Activated CD4-positive, alpha-beta memory T cell treated with anti-CD3 and anti-CD28 coated beads, Interleukin-2, amount 10 ng/mL, durations not matched to agents 7 days and 5 days (primary cell): ENCODE measurements around the gene PTGIS. TPM values are rescaled to one million over a fixed set of nuclear protein-coding genes. Genes with fewer than 3 reads are reported as not detected.

Experiments
- CTCF ChIA-PET: fragments of 350-600 bp; sonication (Branson Sonifier 250); formaldehyde crosslinking; loops from one replicate; lab custom pipeline; 2021; ENCODE audit warnings: antibody characterized with exemption, inconsistent platforms; lab: Charles Lee
- POLR2A ChIA-PET: fragments of 350-600 bp; sonication (Branson Sonifier 250); formaldehyde crosslinking; loops from one replicate; lab custom pipeline; 2021; ENCODE audit warnings: antibody characterized with exemption; lab: Charles Lee
- DNase-seq: peaks from one replicate; pipeline ENCODE4 v3.0.0-alpha.2; 2020
- H3K27ac Mint-ChIP-seq: one replicate; pipeline ENCODE4 v1.8.0; 2021; ENCODE audit warnings: mild to moderate bottlenecking, mixed read lengths
- H3K27me3 Mint-ChIP-seq: one replicate; pipeline ENCODE4 v1.8.0; 2021; ENCODE audit warnings: mixed read lengths
- H3K36me3 Mint-ChIP-seq: one replicate; pipeline ENCODE4 v1.8.0; 2021; ENCODE audit warnings: low read depth, mixed read lengths
- H3K4me1 Mint-ChIP-seq: one replicate; pipeline ENCODE4 v1.8.0; 2021; ENCODE audit warnings: mixed read lengths
- H3K4me3 Mint-ChIP-seq: one replicate; pipeline ENCODE4 v1.8.0; 2021; ENCODE audit warnings: mild to moderate bottlenecking, mixed read lengths
- H3K9me3 Mint-ChIP-seq: one replicate; pipeline ENCODE4 v1.8.0; 2021; ENCODE audit warnings: mixed read lengths
- total RNA-seq, 2 experiments: library from RNA; stranded (reverse); gene quantifications; one replicate each; pipeline ENCODE4 v1.2.3, GENCODE V29; 2021

PTGIS gene
- total RNA-seq, 2 experiments from 2014 or later = 1.6 to 2.8 TPM

- Mint-ChIP-seq H3K27ac (peak overlapping the region; percentile 99), H3K4me3 (peak overlapping the region; percentile 98), H3K4me1 (peaks cover 89% of the 10 kb centered on the region), H3K9me3 (peaks cover 16% of the 10 kb centered on the region), H3K27me3 (no peaks in the 10 kb centered on the region), H3K36me3 (peaks cover 73% of the 10 kb centered on the region)
- ChIA-PET POLR2A (interaction anchor here (0.6 to 6.3 kb wide), 24 partner anchors 10 to 834 kb away, joined by 3 to 184 read pairs (median 14); partner anchors contain the start of genes CSE1L, PTGIS, RNF114 and SLC9A8), CTCF (interaction anchor here (1.1 to 6.6 kb wide), 10 partner anchors 14 to 322 kb away, joined by 3 to 114 read pairs (median 6); no protein-coding TSS in a partner anchor)
- DNase-seq = peak; percentile 91
Measured at GRCh38 chr20:49594143-49594930, 26.4 kb upstream of the PTGIS start.

GRCh38 chr20:49593466-49594142, 25.7 kb upstream of the PTGIS start:
- H3K36me3 Mint-ChIP-seq = peaks cover 75% of the 10 kb centered on the region
- no peaks in the 10 kb centered on the region for H3K27me3 Mint-ChIP-seq
- H3K4me3 Mint-ChIP-seq = peak overlapping the region; percentile 98
- peaks cover 90% of the 10 kb centered on the region for H3K4me1 Mint-ChIP-seq
- peak; percentile 61 for DNase-seq
- CTCF ChIA-PET = interaction anchor here (1.1 to 6.6 kb wide), 7 partner anchors 15 to 266 kb away, joined by 3 to 114 read pairs (median 6); no protein-coding TSS in a partner anchor
- peak overlapping the region; percentile 99 for H3K27ac Mint-ChIP-seq
- POLR2A ChIA-PET = interaction anchor here (0.6 to 6.3 kb wide), 22 partner anchors 9 to 553 kb away, joined by 3 to 184 read pairs (median 14); partner anchors contain the start of genes CSE1L, PTGIS, RNF114 and SLC9A8
- peaks cover 16% of the 10 kb centered on the region for H3K9me3 Mint-ChIP-seq

- ChIA-PET POLR2A (interaction anchor here (0.7 to 6.3 kb wide), 4 partner anchors 10 to 313 kb away, joined by 3 to 118 read pairs (median 10); no protein-coding TSS in a partner anchor), CTCF (interaction anchor here (2.3 kb wide), 1 partner anchor 49 kb away, joined by 19 read pairs; no protein-coding TSS in a partner anchor)
- H3K36me3 Mint-ChIP-seq = peaks cover 62% of the 10 kb centered on the region
- H3K27ac Mint-ChIP-seq = peak overlapping the region; percentile 99
- H3K9me3 Mint-ChIP-seq = peaks cover 14% of the 10 kb centered on the region
- DNase-seq = no peak
- H3K27me3 Mint-ChIP-seq = no peaks in the 10 kb centered on the region
- H3K4me1 Mint-ChIP-seq = peaks cover 79% of the 10 kb centered on the region
- H3K4me3 Mint-ChIP-seq = peak overlapping the region; percentile 98
Measured at GRCh38 chr20:49592120-49592519, 24.2 kb upstream of the PTGIS start.

GRCh38 chr20:49591217-49591865, 23.4 kb upstream of the PTGIS start:
- H3K4me1 Mint-ChIP-seq = peaks cover 75% of the 10 kb centered on the region
- no peak for DNase-seq
- peak overlapping the region; percentile 98 for H3K4me3 Mint-ChIP-seq
- ChIA-PET POLR2A (interaction anchor here (0.7 to 2.3 kb wide), 9 partner anchors 9 to 344 kb away, joined by 3 to 14 read pairs (median 3); partner anchors contain the start of genes RNF114 and ZNFX1), CTCF (interaction anchor here (0.7 to 2.3 kb wide), 5 partner anchors 11 to 54 kb away, joined by 3 to 19 read pairs (median 4); no protein-coding TSS in a partner anchor)
- H3K27me3 Mint-ChIP-seq = no peaks in the 10 kb centered on the region
- peak overlapping the region; percentile 99 for H3K27ac Mint-ChIP-seq
- peaks cover 58% of the 10 kb centered on the region for H3K36me3 Mint-ChIP-seq
- H3K9me3 Mint-ChIP-seq = peaks cover 14% of the 10 kb centered on the region

- H3K4me1 Mint-ChIP-seq = peaks cover 66% of the 10 kb centered on the region
- H3K36me3 Mint-ChIP-seq = peaks cover 49% of the 10 kb centered on the region
- DNase-seq = no peak
- H3K27me3 Mint-ChIP-seq = no peaks in the 10 kb centered on the region
- ChIA-PET POLR2A (interaction anchor here (0.8 to 2.3 kb wide), 10 partner anchors 8 to 313 kb away, joined by 3 to 14 read pairs (median 3); partner anchors contain the start of gene ZNFX1), CTCF (interaction anchor here (0.7 to 2.3 kb wide), 5 partner anchors 10 to 53 kb away, joined by 3 to 19 read pairs (median 4); no protein-coding TSS in a partner anchor)
- H3K4me3 Mint-ChIP-seq = peak overlapping the region; percentile 40
- H3K9me3 Mint-ChIP-seq = peaks cover 14% of the 10 kb centered on the region
- peak overlapping the region; percentile 99 for H3K27ac Mint-ChIP-seq
Measured at GRCh38 chr20:49590163-49591017, 22.5 kb upstream of the PTGIS start.

- no peak overlapping the region for H3K4me3 Mint-ChIP-seq
- H3K36me3 Mint-ChIP-seq = peaks cover 43% of the 10 kb centered on the region
- H3K27me3 Mint-ChIP-seq = no peaks in the 10 kb centered on the region
- H3K9me3 Mint-ChIP-seq = peaks cover 14% of the 10 kb centered on the region
- DNase-seq = no peak
- CTCF ChIA-PET = interaction anchor here (2.3 kb wide), 1 partner anchor 47 kb away, joined by 19 read pairs; no protein-coding TSS in a partner anchor
- H3K4me1 Mint-ChIP-seq = peaks cover 66% of the 10 kb centered on the region
- POLR2A ChIA-PET = interaction anchor here (0.8 to 2.3 kb wide), 5 partner anchors 8 to 47 kb away, joined by 3 to 14 read pairs (median 3); no protein-coding TSS in a partner anchor
- H3K27ac Mint-ChIP-seq = peak overlapping the region; percentile 99
Measured at GRCh38 chr20:49589747-49590146, 21.8 kb upstream of the PTGIS start.

GRCh38 chr20:49587111-49587570, 19.2 kb upstream of the PTGIS start:
- POLR2A ChIA-PET = interaction anchor here (0.9 kb wide), 1 partner anchor 8 kb away, joined by 3 read pairs; no protein-coding TSS in a partner anchor
- Mint-ChIP-seq H3K9me3 (peaks cover 17% of the 10 kb centered on the region), H3K27me3 (no peaks in the 10 kb centered on the region), H3K4me1 (peaks cover 48% of the 10 kb centered on the region), H3K27ac (no peak overlapping the region), H3K4me3 (no peak overlapping the region), H3K36me3 (peaks cover 32% of the 10 kb centered on the region)
- CTCF ChIA-PET = no interaction called here
- DNase-seq = no peak

- Mint-ChIP-seq H3K36me3 (peaks cover 23% of the 10 kb centered on the region), H3K4me1 (peaks cover 38% of the 10 kb centered on the region), H3K27me3 (peaks cover 1% of the 10 kb centered on the region), H3K27ac (no peak overlapping the region), H3K4me3 (no peak overlapping the region), H3K9me3 (peaks cover 13% of the 10 kb centered on the region)
- no peak for DNase-seq
- ChIA-PET POLR2A (interaction anchor here (3.6 kb wide), 1 partner anchor 9 kb away, joined by 31 read pairs; no protein-coding TSS in a partner anchor), CTCF (interaction anchor here (1.2 kb wide), 1 partner anchor 44 kb away, joined by 3 read pairs; no protein-coding TSS in a partner anchor)
Measured at GRCh38 chr20:49585585-49586245, 17.8 kb upstream of the PTGIS start.

GRCh38 chr20:49584418-49585382, 16.8 kb upstream of the PTGIS start:
- H3K27me3 Mint-ChIP-seq = peaks cover 2% of the 10 kb centered on the region
- CTCF ChIA-PET = interaction anchor here (1.0 kb wide), 1 partner anchor 45 kb away, joined by 3 read pairs; no protein-coding TSS in a partner anchor

More at GRCh38 chr20:49584418-49585382, 16.8 kb upstream of the PTGIS start:
- Mint-ChIP-seq H3K27ac (no peak overlapping the region), H3K4me3 (no peak overlapping the region), H3K36me3 (peaks cover 13% of the 10 kb centered on the region), H3K4me1 (peaks cover 36% of the 10 kb centered on the region), H3K9me3 (peaks cover 7% of the 10 kb centered on the region)
- DNase-seq = no peak
- POLR2A ChIA-PET = interaction anchor here (0.6 to 3.6 kb wide), 3 partner anchors 10 to 43 kb away, joined by 3 to 31 read pairs (median 3); no protein-coding TSS in a partner anchor
